CD4-positive, alpha-beta memory T cell (primary cell): ENCODE data around the gene ACVR1B. TPM values are rescaled to one million over a fixed set of nuclear protein-coding genes. Genes with fewer than 3 reads are reported as not detected.

Experiments
- CTCF ChIA-PET: fragments of 350-600 bp; sonication (Branson Sonifier 250); formaldehyde crosslinking; loops from one replicate; lab custom pipeline; 2021; ENCODE audit warnings: inconsistent platforms; ENCODE audit not compliant: partially characterized antibody; lab: Charles Lee
- POLR2A ChIA-PET: fragments of 350-600 bp; sonication (Branson Sonifier 250); formaldehyde crosslinking; loops from one replicate; lab custom pipeline; 2021; ENCODE audit not compliant: partially characterized antibody; lab: Charles Lee
- DNase-seq, 5 donors: peaks; one replicate each; pipeline versions ENCODE4 v3.0.0 to v3.0.0-alpha.2; 2020 to 2022; ENCODE audit warnings: mixed read lengths in 1 of 5
- H3K27ac ChIP-seq: one replicate; pipeline ENCODE4 v1.7.0; 2013; ENCODE audit warnings: low read depth, low read length
- H3K27me3 ChIP-seq: 2 replicates; pipeline ENCODE4 v1.7.0; 2013; ENCODE audit warnings: mild to moderate bottlenecking, low read length, moderate library complexity; ENCODE audit not compliant: insufficient read depth
- H3K36me3 ChIP-seq: 2 replicates; pipeline ENCODE4 v1.7.0; 2013; ENCODE audit warnings: mild to moderate bottlenecking, low read length, moderate library complexity; ENCODE audit not compliant: insufficient read depth
- H3K4me1 ChIP-seq: 2 replicates; pipeline ENCODE4 v1.7.0; 2013; ENCODE audit warnings: mild to moderate bottlenecking, low read length, moderate library complexity; ENCODE audit not compliant: insufficient read depth
- H3K4me3 ChIP-seq, 2 donors: one replicate each; pipeline ENCODE4 v1.7.0; 2013; ENCODE audit warnings: low read length in 2 of 2, mild to moderate bottlenecking in 1 of 2
- H3K9me3 ChIP-seq, 2 donors: one replicate each; pipeline ENCODE4 v1.7.0; 2013; ENCODE audit warnings: low read length in 2 of 2, control low read depth in 1 of 2; ENCODE audit not compliant: control insufficient read depth in 1 of 2
- H3K27ac Mint-ChIP-seq, 7 donors: one replicate each; pipeline ENCODE4 v1.8.0; 2020 to 2021; ENCODE audit warnings: mixed read lengths in 7 of 7, mild to moderate bottlenecking in 6 of 7, inconsistent platforms in 3 of 7, moderate library complexity in 3 of 7
- H3K27me3 Mint-ChIP-seq, 2 donors: one replicate each; pipeline ENCODE4 v1.8.0; 2020 to 2021; ENCODE audit warnings: mixed read lengths in 2 of 2
- H3K36me3 Mint-ChIP-seq, 2 donors: one replicate each; pipeline ENCODE4 v1.8.0; 2020 to 2021; ENCODE audit warnings: mixed read lengths in 2 of 2, inconsistent platforms in 1 of 2, mild to moderate bottlenecking in 1 of 2
- H3K4me1 Mint-ChIP-seq, 4 donors: one replicate each; pipeline ENCODE4 v1.8.0; 2020 to 2021; ENCODE audit warnings: mixed read lengths in 4 of 4, mild to moderate bottlenecking in 1 of 4
- H3K4me3 Mint-ChIP-seq, 8 donors: one replicate each; pipeline ENCODE4 v1.8.0; 2020 to 2021; ENCODE audit warnings: mixed read lengths in 8 of 8, mild to moderate bottlenecking in 7 of 8, moderate library complexity in 6 of 8, inconsistent platforms in 3 of 8
- H3K9me3 Mint-ChIP-seq, 8 donors: one replicate each; pipeline ENCODE4 v1.8.0; 2020 to 2021; ENCODE audit warnings: mixed read lengths in 8 of 8, mild to moderate bottlenecking in 5 of 8, inconsistent platforms in 3 of 8, moderate library complexity in 1 of 8
- intact Hi-C: fragments of 100-400 bp; cut with micrococcal nuclease; formaldehyde crosslinking; loops from one replicate; pipeline ENCODE4 v1.15.1; 2023
- polyA plus RNA-seq, 2 donors: library from polyadenylated mRNA; unstranded; fragments of 300-500 nt; fragmentation: Illumina TruSeq; gene quantifications; one replicate each; pipeline ENCODE4 v1.2.3, GENCODE V29; 2021
- total RNA-seq, 2 experiments: library from RNA; stranded (reverse); gene quantifications; one replicate each; pipeline ENCODE4 v1.2.3, GENCODE V29; 2021

The ACVR1B gene
- total and polyA plus RNA-seq, 4 experiments from 2014 or later = 0.42 to 12.6 (median 6.7) TPM

DNA sequence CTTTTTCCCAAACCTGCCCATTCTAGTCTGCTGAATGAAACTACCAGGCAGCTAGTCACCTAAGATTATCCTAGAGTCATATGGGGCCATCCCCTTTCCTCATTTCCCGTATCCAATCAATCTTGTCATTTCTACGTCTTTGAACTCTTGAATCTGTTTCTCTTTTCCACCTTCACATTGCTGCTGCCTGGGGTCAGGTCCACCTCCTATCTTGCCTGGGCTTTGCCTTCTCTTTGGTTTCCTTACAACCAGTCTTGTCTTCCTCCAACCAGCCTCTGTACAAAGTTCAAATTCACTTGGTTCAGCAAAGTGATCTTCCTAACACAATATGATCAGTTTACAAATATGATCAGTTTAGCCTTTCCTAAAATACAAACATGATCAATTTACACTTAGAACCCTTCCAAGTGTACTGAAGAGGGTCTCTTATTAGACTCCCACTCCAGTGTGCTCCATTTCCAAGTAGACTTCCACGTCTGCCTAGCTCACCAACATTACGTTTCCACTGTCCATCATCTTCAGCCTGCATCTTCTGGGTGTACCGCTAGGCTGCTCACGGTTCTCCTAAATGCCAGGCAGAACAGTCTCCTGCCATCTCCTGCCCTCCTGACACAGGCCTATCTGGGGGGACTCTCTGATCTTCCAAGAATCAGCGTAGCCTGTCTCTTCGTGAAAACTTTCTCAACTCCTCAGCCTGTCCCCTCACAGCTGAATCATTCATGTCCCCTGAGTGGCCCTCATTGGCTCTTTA is 4.1 kb upstream of the ACVR1B start:
- no peak overlapping the region for H3K4me3 Mint-ChIP-seq
- H3K9me3 Mint-ChIP-seq = peaks cover 5 to 22% (median 12%) of the 10 kb centered on the region in 8 donors
- Histone ChIP-seq H3K27ac (no peak overlapping the region), H3K4me1 (peaks cover 9% of the 10 kb centered on the region), H3K36me3 (no peaks in the 10 kb centered on the region), H3K4me3 (no peak overlapping the region), H3K9me3 (no peaks in the 10 kb centered on the region), H3K27me3 (no peaks in the 10 kb centered on the region)
- ChIA-PET POLR2A (no interaction called here), CTCF (interaction anchor here (1.3 kb wide), 1 partner anchor 24 kb away, joined by 3 read pairs; no protein-coding TSS in a partner anchor)
- DNase-seq = no peak
- intact Hi-C loops = no loop called here
- H3K4me1 Mint-ChIP-seq = peaks cover 0 to 15% (median 6%) of the 10 kb centered on the region in 4 donors
- peaks cover 8 to 9% of the 10 kb centered on the region in 2 donors for H3K27me3 Mint-ChIP-seq
- H3K27ac Mint-ChIP-seq = no peak overlapping the region
- peaks cover 6% of the 10 kb centered on the region in 2 donors for H3K36me3 Mint-ChIP-seq

DNA sequence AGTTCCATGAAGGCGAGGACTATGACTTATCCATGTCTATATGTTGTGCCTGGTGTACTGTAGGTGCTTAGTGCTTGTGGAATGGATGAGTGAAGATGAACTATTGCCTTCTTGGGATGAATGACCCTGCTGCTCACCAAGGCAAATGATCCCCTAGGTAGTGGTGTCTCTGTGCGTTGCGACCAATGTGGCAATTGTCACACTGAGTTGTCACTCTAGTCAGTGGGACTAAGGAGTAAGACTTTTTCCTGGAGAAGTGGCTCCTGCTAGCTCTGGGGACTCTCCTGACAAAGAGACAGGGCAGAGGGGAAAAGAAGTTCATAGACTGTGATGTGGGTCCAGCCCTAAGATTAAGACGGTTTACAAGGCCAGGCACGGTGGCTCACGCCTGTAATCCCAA is 3.4 kb upstream of the ACVR1B start:
- no peak overlapping the region for H3K4me3 Mint-ChIP-seq
- no peaks in the 10 kb centered on the region for H3K36me3 ChIP-seq
- no peaks in the 10 kb centered on the region for H3K27me3 ChIP-seq
- peaks cover 5 to 22% (median 12%) of the 10 kb centered on the region in 8 donors for H3K9me3 Mint-ChIP-seq
- H3K27me3 Mint-ChIP-seq = peaks cover 6% of the 10 kb centered on the region in 2 donors
- H3K9me3 ChIP-seq = no peaks in the 10 kb centered on the region
- H3K27ac Mint-ChIP-seq = no peak overlapping the region
- intact Hi-C loops = no loop called here
- H3K27ac ChIP-seq = no peak overlapping the region
- peaks cover 6% of the 10 kb centered on the region in 2 donors for H3K36me3 Mint-ChIP-seq
- peaks cover 4 to 22% (median 12%) of the 10 kb centered on the region in 4 donors for H3K4me1 Mint-ChIP-seq
- no peak overlapping the region for H3K4me3 ChIP-seq
- ChIA-PET POLR2A (no interaction called here), CTCF (interaction anchor here (1.3 to 2.5 kb wide), 2 partner anchors 25 to 33 kb away, joined by 3 to 9 read pairs; no protein-coding TSS in a partner anchor)
- no peak for DNase-seq
- peaks cover 16% of the 10 kb centered on the region for H3K4me1 ChIP-seq

DNA sequence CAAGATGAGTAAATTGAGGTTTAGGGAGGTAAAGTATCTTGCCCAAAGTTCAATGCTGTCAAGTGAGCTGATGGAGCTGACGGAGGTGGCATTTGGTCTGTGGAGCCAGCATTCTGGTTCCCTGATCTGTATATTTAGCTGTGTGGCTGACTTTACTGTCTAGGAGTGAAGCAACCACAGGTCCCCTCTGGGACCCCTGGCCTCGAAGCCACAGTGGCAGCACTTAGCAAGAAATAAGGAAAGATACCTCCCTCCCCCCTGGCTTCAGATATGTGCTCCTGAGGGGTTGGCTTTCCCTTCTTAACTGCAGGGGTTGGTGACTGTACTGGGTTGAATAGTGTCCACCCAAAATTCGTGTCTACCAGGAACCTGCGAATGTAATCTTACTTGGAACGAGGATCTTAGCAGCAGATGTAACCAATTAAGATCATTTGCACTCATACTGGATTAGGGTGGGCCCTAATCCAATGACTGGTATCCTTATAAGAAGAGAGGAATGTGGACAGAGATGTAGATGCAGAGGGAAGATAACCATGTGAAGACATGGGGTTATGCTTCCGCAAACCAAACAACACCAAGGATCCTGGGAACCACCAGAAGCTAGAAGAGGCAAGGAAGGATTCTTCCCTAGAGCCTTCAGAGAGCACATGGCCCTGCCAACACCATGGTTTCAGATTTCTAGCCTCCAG is 2.0 kb upstream of the ACVR1B start:
- Mint-ChIP-seq H3K9me3 (peaks cover under 1 to 11% (median 5%) of the 10 kb centered on the region in 8 donors), H3K27me3 (peaks cover under 1 to 3% of the 10 kb centered on the region in 2 donors), H3K36me3 (peaks cover 3 to 6% of the 10 kb centered on the region in 2 donors), H3K27ac (peak overlapping the region in 1 of 7 donors; percentile 19), H3K4me3 (peak overlapping the region in 5 of 8 donors; percentile 6 to 61 (median 40)), H3K4me1 (peaks cover 18 to 36% (median 24%) of the 10 kb centered on the region in 4 donors)
- Histone ChIP-seq H3K36me3 (no peaks in the 10 kb centered on the region), H3K27me3 (no peaks in the 10 kb centered on the region), H3K9me3 (no peaks in the 10 kb centered on the region), H3K4me3 (no peak overlapping the region), H3K4me1 (peaks cover 30% of the 10 kb centered on the region), H3K27ac (no peak overlapping the region)
- ChIA-PET CTCF (interaction anchor here (0.6 to 2.8 kb wide), 9 partner anchors 22 to 76 kb away, joined by 3 to 12 read pairs (median 7); no protein-coding TSS in a partner anchor), POLR2A (interaction anchor here (1.3 kb wide), 1 partner anchor 23 kb away, joined by 4 read pairs; no protein-coding TSS in a partner anchor)
- intact Hi-C loops = loop anchor here (5.0 kb wide), 1 partner anchor 1667 kb away; the partner anchor contains the start of gene LIMA1
- no peak for DNase-seq

DNA sequence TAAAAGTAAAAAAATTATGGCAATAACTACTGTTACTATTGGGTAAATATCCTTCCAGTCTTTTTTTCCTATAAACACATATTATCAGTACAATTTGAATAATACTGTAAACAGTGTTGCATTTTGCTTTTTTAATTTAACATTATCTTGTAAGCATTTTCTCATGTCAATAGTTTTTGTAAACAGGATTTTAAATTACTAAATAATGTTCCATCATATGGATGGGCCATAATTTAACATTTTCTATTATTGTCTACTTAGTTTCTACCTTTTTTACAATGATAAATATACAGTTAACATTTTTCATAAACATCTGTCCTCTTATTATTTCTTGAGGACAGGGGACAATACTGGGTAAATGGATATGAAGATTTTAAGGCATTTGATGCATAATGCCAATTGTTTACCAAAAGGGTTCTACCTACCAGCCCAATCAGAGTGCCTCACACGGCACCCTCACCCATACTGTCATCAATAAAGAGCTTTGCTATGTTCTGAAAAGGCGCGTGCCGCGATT is 759 bp upstream of the ACVR1B start:
- H3K27ac Mint-ChIP-seq = peak overlapping the region; percentile 29 to 97 (median 95)
- intact Hi-C loops = loop anchor here (1.0 to 5.0 kb wide), 3 partner anchors 21 to 1668 kb away; partner anchors contain the start of gene LIMA1
- POLR2A ChIA-PET = interaction anchor here (1.3 to 1.5 kb wide), 3 partner anchors 21 to 30 kb away, joined by 3 to 6 read pairs (median 4); no protein-coding TSS in a partner anchor

DNA sequence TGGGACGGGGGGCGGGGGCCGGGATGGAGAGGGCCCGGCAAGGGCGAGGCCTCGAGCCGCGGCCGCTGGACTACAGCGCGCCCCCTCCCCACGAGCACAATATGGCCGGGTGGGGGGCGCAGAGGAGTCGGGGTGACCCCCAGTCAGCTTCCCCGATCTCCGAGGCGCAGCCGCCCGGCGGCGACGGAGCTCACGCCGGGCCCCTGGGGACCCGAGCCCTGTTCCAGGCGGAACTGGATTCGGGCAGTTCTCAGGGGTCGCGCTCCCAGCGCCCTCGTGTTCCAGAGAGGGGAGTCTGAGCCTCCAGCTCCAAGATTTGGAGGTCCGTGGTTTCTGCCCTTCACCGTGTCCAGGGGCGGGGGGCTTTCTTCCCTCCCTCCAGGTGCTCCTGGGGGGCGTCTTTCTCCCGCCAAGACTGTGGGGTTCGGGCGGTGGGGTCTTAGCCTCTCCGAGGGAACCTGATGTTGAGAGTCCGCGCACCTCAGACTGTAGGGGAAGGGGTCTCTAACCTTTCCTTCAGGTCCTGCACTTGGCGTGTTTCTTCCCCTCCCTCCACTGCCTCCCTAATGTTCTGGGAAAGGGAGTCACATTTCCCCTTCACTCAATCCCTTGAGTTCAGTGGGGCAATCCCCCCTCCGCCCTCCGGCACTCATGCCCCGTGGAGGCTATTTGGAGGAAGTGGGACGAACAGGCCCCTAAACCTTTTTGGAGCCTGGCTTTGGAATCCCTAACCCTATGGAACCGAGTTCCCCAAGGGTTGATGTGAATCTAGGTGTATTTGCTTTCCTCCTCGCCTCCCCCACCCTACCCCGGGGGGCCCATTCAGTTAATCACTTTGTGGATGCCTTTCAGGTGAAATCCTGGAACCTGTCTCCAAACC is 584 bp downstream of the ACVR1B start:
- no peaks in the 10 kb centered on the region for H3K9me3 ChIP-seq
- no peaks in the 10 kb centered on the region for H3K36me3 ChIP-seq
- H3K27ac ChIP-seq = peak overlapping the region; percentile 58
- peaks cover 30% of the 10 kb centered on the region for H3K4me1 ChIP-seq
- Mint-ChIP-seq H3K27me3 (peaks cover 0 to 2% of the 10 kb centered on the region in 2 donors), H3K4me3 (peak overlapping the region; percentile 53 to 84 (median 82)), H3K9me3 (no peaks in the 10 kb centered on the region), H3K36me3 (peaks cover 0 to 3% of the 10 kb centered on the region in 2 donors), H3K27ac (peak overlapping the region; percentile 49 to 86 (median 80)), H3K4me1 (peaks cover 29 to 52% (median 40%) of the 10 kb centered on the region in 4 donors)
- H3K4me3 ChIP-seq = peak overlapping the region; percentile 61 to 62
- intact Hi-C loops = loop anchor here (1.0 to 5.0 kb wide), 3 partner anchors 19 to 1670 kb away; partner anchors contain the start of gene LIMA1
- ChIA-PET CTCF (interaction anchor here (0.6 to 2.8 kb wide), 3 partner anchors 19 to 38 kb away, joined by 3 to 12 read pairs (median 7); no protein-coding TSS in a partner anchor), POLR2A (interaction anchor here (0.7 to 1.5 kb wide), 6 partner anchors 10 to 131 kb away, joined by 3 to 6 read pairs (median 3); no protein-coding TSS in a partner anchor)
- no peaks in the 10 kb centered on the region for H3K27me3 ChIP-seq
- DNase-seq = peak in 1 of 5 donors; percentile 43

More for the DNA sequence above, 759 bp upstream of the ACVR1B start:
- Histone ChIP-seq H3K4me1 (peaks cover 30% of the 10 kb centered on the region), H3K36me3 (no peaks in the 10 kb centered on the region), H3K27me3 (no peaks in the 10 kb centered on the region), H3K4me3 (peak overlapping the region; percentile 50 to 83), H3K9me3 (no peaks in the 10 kb centered on the region), H3K27ac (peak overlapping the region; percentile 63)
- Mint-ChIP-seq H3K27me3 (peaks cover 0 to 2% of the 10 kb centered on the region in 2 donors), H3K4me1 (peaks cover 27 to 49% (median 35%) of the 10 kb centered on the region in 4 donors), H3K9me3 (no peaks in the 10 kb centered on the region), H3K4me3 (peak overlapping the region; percentile 87 to 98 (median 95)), H3K36me3 (peaks cover 0 to 3% of the 10 kb centered on the region in 2 donors)
- DNase-seq = no peak
- CTCF ChIA-PET = interaction anchor here (0.5 to 2.8 kb wide), 6 partner anchors 20 to 72 kb away, joined by 3 to 12 read pairs (median 7); no protein-coding TSS in a partner anchor

DNA sequence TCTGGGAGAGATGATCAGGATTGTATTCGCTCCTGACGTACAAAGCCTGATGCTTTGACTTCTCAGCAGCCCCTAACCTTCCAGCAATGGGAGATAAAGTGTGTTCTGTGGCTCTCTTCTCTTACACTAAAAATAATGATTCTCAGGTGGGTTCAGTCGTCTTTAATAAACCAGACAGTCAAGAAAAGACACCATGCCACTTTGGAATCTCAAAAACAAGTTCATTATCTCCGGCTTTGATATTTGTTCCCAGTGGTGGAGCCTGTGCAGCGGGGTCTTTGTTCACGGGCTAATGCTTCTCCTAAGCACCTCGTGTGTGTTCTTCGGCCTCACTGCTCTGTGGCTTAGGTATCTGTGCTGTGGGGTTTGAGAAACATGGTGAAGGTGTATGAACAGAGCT is 1.6 kb downstream of the ACVR1B start:
- H3K27ac ChIP-seq = no peak overlapping the region
- H3K9me3 ChIP-seq = no peaks in the 10 kb centered on the region
- CTCF ChIA-PET = no interaction called here
- H3K4me1 Mint-ChIP-seq = peaks cover 33 to 52% (median 44%) of the 10 kb centered on the region in 4 donors
- peaks cover 0 to 3% of the 10 kb centered on the region in 2 donors for H3K36me3 Mint-ChIP-seq
- no peaks in the 10 kb centered on the region for H3K9me3 Mint-ChIP-seq
- H3K27me3 Mint-ChIP-seq = no peaks in the 10 kb centered on the region
- POLR2A ChIA-PET = interaction anchor here (0.6 kb wide), 1 partner anchor 132 kb away, joined by 3 read pairs; no protein-coding TSS in a partner anchor
- H3K27me3 ChIP-seq = no peaks in the 10 kb centered on the region
- DNase-seq = no peak
- H3K4me1 ChIP-seq = peaks cover 30% of the 10 kb centered on the region
- H3K4me3 ChIP-seq = no peak overlapping the region
- peak overlapping the region in 6 of 7 donors; percentile 10 to 82 (median 64) for H3K27ac Mint-ChIP-seq
- no peaks in the 10 kb centered on the region for H3K36me3 ChIP-seq
- intact Hi-C loops = loop anchor here (5.0 kb wide), 1 partner anchor 1671 kb away; the partner anchor contains the start of gene LIMA1
- H3K4me3 Mint-ChIP-seq = peak overlapping the region; percentile 53 to 84 (median 82)
